Skeletal muscle tissue (tissue), 4 donors: ENCODE measurements around the gene MST1. TPM values are rescaled to one million over a fixed set of nuclear protein-coding genes. Genes with fewer than 3 reads are reported as not detected.

Experiments
- H3K27ac ChIP-seq: one replicate; pipeline ENCODE4 v1.7.0; 2013; ENCODE audit warnings: mild to moderate bottlenecking, low read depth, low read length, inconsistent platforms
- H3K27me3 ChIP-seq, 3 donors: one replicate each; pipeline ENCODE4 v1.7.0; 2013; ENCODE audit warnings: low read length in 3 of 3; ENCODE audit not compliant: control insufficient read depth in 3 of 3, insufficient read depth in 3 of 3
- H3K36me3 ChIP-seq, 3 donors: one replicate each; pipeline ENCODE4 v1.7.0; 2013; ENCODE audit warnings: low read length in 3 of 3; ENCODE audit not compliant: control insufficient read depth in 3 of 3, insufficient read depth in 3 of 3
- H3K4me1 ChIP-seq, 3 donors: one replicate each; pipeline ENCODE4 v1.7.0; 2013; ENCODE audit warnings: low read length in 3 of 3, mild to moderate bottlenecking in 3 of 3; ENCODE audit not compliant: control insufficient read depth in 3 of 3, insufficient read depth in 3 of 3
- H3K4me3 ChIP-seq, 3 donors: one replicate each; pipeline ENCODE4 v1.7.0; 2013; ENCODE audit warnings: low read length in 3 of 3
- H3K9ac ChIP-seq, 3 donors: one replicate each; pipeline ENCODE4 v1.7.0; 2013; ENCODE audit warnings: low read length in 3 of 3, mild to moderate bottlenecking in 3 of 3, moderate library complexity in 2 of 3, low read depth in 1 of 3
- H3K9me3 ChIP-seq, 3 donors: one replicate each; pipeline ENCODE4 v1.7.0; 2013; ENCODE audit warnings: low read length in 3 of 3; ENCODE audit not compliant: control insufficient read depth in 3 of 3
- total RNA-seq: library from RNA; depleted of rRNA; stranded (reverse); fragments of >200 nt; gene quantifications from one replicate; pipeline ENCODE4 v1.2.3, GENCODE V29; 2014
- donor health status: Osteomylitis.

Gene MST1
- 1.6 TPM for total RNA-seq

- Histone ChIP-seq H3K9me3 (no peaks in the 10 kb centered on the region), H3K27me3 (no peaks in the 10 kb centered on the region), H3K36me3 (peaks cover 3 to 6% (median 4%) of the 10 kb centered on the region in 3 donors), H3K4me3 (peak within 1 kb of the TSS; percentile 91 to 97 (median 93)), H3K4me1 (peaks cover 36 to 50% (median 41%) of the 10 kb centered on the region in 3 donors), H3K27ac (peak within 1 kb of the TSS; percentile 85), H3K9ac (peak within 1 kb of the TSS; percentile 88 to 97 (median 95))
These were observed at the start of gene MST1, which contains the start of gene RNF123 for GRCh38 chr3:49689046-49689907. Gene MST1, minus strand, starts transcription at chr3:49689474. Its CDS starts 783 bp downstream, at chr3:49688691. Gene RNF123, plus strand, starts transcription at chr3:49689557. Its CDS starts 1,609 bp downstream, at chr3:49691166.

GRCh38 chr3:49738067-49738713 lies 48.9 kb upstream of the MST1 start:
- peaks cover 20 to 35% (median 35%) of the 10 kb centered on the region in 3 donors for H3K36me3 ChIP-seq
- no peaks in the 10 kb centered on the region for H3K27me3 ChIP-seq
- H3K9me3 ChIP-seq, result no peaks in the 10 kb centered on the region
- no peak overlapping the region for H3K4me3 ChIP-seq
- H3K27ac ChIP-seq, result no peak overlapping the region
- H3K4me1 ChIP-seq, result no peaks in the 10 kb centered on the region
- H3K9ac ChIP-seq, result no peak overlapping the region

GRCh38 chr3:49734752-49735151 lies 45.5 kb upstream of the MST1 start:
- Histone ChIP-seq H3K4me1 (no peaks in the 10 kb centered on the region), H3K9me3 (no peaks in the 10 kb centered on the region), H3K9ac (no peak overlapping the region), H3K27me3 (no peaks in the 10 kb centered on the region), H3K4me3 (no peak overlapping the region), H3K36me3 (peaks cover 41 to 52% (median 45%) of the 10 kb centered on the region in 3 donors), H3K27ac (no peak overlapping the region)

- no peak overlapping the region for H3K9ac ChIP-seq
- H3K4me1 ChIP-seq, result no peaks in the 10 kb centered on the region
- no peak overlapping the region for H3K4me3 ChIP-seq
- no peaks in the 10 kb centered on the region for H3K27me3 ChIP-seq
- H3K36me3 ChIP-seq, result peaks cover 41 to 50% (median 45%) of the 10 kb centered on the region in 3 donors
- H3K9me3 ChIP-seq, result no peaks in the 10 kb centered on the region
- H3K27ac ChIP-seq, result no peak overlapping the region
These were observed 44.3 kb upstream of the MST1 start for GRCh38 chr3:49733551-49733950.

- Histone ChIP-seq H3K36me3 (peaks cover 38 to 48% (median 43%) of the 10 kb centered on the region in 3 donors), H3K27me3 (no peaks in the 10 kb centered on the region), H3K27ac (no peak overlapping the region), H3K4me3 (no peak overlapping the region), H3K9ac (no peak overlapping the region), H3K9me3 (no peaks in the 10 kb centered on the region), H3K4me1 (no peaks in the 10 kb centered on the region)
These were observed 43.3 kb upstream of the MST1 start for GRCh38 chr3:49732597-49732996.

- Histone ChIP-seq H3K4me1 (peaks cover 0 to 11% (median 5%) of the 10 kb centered on the region in 3 donors), H3K27me3 (no peaks in the 10 kb centered on the region), H3K36me3 (peaks cover 46 to 60% (median 53%) of the 10 kb centered on the region in 3 donors), H3K27ac (no peak overlapping the region), H3K9ac (no peak overlapping the region), H3K4me3 (no peak overlapping the region), H3K9me3 (no peaks in the 10 kb centered on the region)
These were observed 40.8 kb upstream of the MST1 start for GRCh38 chr3:49729966-49730609.

GRCh38 chr3:49727924-49728361 lies 38.7 kb upstream of the MST1 start:
- H3K9ac ChIP-seq, result no peak overlapping the region
- no peaks in the 10 kb centered on the region for H3K27me3 ChIP-seq
- H3K27ac ChIP-seq, result no peak overlapping the region
- peaks cover 37 to 49% (median 46%) of the 10 kb centered on the region in 3 donors for H3K36me3 ChIP-seq
- no peak overlapping the region for H3K4me3 ChIP-seq
- H3K9me3 ChIP-seq, result no peaks in the 10 kb centered on the region
- peaks cover 15 to 29% (median 20%) of the 10 kb centered on the region in 3 donors for H3K4me1 ChIP-seq

GRCh38 chr3:49727154-49727923 lies 38.1 kb upstream of the MST1 start:
- peaks cover 37 to 45% (median 45%) of the 10 kb centered on the region in 3 donors for H3K36me3 ChIP-seq
- no peaks in the 10 kb centered on the region for H3K27me3 ChIP-seq
- peaks cover 20 to 35% (median 26%) of the 10 kb centered on the region in 3 donors for H3K4me1 ChIP-seq
- H3K9ac ChIP-seq, result peak overlapping the region in 1 of 3 donors; percentile 8
- no peak overlapping the region for H3K27ac ChIP-seq
- no peaks in the 10 kb centered on the region for H3K9me3 ChIP-seq
- H3K4me3 ChIP-seq, result no peak overlapping the region
